ENCODE data around the gene VAPA.

DNA sequence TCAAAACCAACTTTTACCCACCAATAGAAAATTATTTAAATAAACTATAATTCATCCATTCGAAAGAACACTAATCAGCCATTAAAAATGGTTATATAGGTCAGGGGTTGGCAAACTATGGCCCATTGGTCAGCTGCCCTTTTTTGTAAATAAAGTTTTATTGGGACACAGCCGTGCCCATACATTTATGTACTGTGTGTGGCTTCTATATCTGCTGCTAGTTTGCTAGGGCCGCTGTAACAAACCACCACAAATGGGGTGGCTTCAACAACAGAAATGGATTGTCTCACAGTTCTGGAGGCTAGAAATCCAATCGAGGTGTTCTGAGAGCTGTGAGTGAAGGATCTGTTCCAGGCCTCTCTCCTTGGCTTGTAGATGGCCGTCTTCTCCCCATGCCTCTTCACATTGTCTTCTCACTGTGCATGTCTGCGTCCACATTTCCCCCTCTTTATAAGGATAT is 35.0 kb upstream of the VAPA start:
- no peak for TF ChIP-seq POLR2A (IDR thresholded peaks at IDR 0.05; ENCODE audit: low read depth, low read length)
- TF ChIP-seq POLR2AphosphoS5 (IDR thresholded peaks at IDR 0.05; ENCODE audit: low read depth, low read length): no peak
- no peak for TF ChIP-seq TAF1 (IDR thresholded peaks at IDR 0.05; ENCODE audit: low read depth, low read length)
- no peak for TF ChIP-seq POU2F2 (IDR thresholded peaks at IDR 0.05; ENCODE audit: low read depth, low read length)

Measured in GM12891 (cell line).